Thyroid gland (tissue), 4 donors: Measurements from ENCODE around the gene IQCE.

Source experiments
- CTCF ChIP-seq, 6 experiments: fragments of 200-600 bp in 3 of 6; fragments of 450-650 bp in 3 of 6; sonication (generic) in 3 of 6; IDR thresholded peaks; one replicate each; pipeline ENCODE4 v1.5.1; 2016 to 2019; ENCODE audit warnings: antibody characterized with exemption in 6 of 6, mild to moderate bottlenecking in 2 of 6, inconsistent platforms in 1 of 6, moderate library complexity in 1 of 6
- POLR2A ChIP-seq, 2 donors: fragments of 450-650 bp; IDR thresholded peaks; one replicate each; pipeline ENCODE4 v1.6.1; 2017; ENCODE audit warnings: antibody characterized with exemption in 2 of 2, mild to moderate bottlenecking in 2 of 2, moderate library complexity in 1 of 2

DNA sequence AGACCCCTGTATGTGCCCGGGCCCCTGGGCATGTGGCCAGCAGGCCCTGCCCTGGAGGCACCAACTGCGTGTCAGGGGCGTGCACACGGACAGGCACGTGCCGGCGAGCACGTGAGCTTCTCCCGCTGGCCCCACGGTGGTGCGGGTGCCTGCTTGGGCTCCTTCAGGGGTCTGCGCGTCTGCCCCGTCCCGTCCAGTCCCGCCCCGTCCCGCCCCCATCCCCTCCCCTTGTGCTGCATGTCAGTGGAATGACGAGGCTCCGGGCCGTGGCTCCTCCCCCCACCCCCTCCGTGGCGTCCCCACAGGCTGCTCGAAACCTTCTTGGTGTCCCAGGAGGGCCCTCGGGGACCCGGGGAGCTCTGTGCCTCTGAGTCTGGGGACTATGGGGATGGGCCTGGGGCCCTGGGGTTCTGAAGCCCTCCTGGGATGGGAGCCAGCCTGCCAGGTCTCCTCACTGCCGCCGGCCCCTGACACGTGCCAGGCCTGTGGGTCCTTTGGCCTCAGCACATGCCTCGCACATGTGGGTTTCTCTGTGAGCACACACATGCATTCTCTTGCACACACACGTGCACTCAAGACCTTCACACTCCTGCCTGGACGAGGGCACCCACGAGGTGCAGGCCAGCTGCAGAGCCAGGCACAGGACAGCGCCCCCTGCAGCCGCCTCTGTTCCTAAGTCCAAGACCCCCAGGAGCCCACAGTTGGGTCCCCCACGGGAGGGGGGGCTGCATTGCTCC lies 101.7 kb downstream of the IQCE start:
- TF ChIP-seq POLR2A (IDR thresholded peaks at IDR 0.05) (no peak), CTCF (IDR thresholded peaks at IDR 0.05) (no peak)
